A673 (cell line): ENCODE measurements around the gene FNDC5.

ENCODE experiments used
- CTCF ChIP-seq: fragments of 300-800, 200-600 bp; sonication (generic); conservative IDR thresholded peaks from 2 replicates; pipeline ENCODE4 v1.5.1; 2017; ENCODE audit warnings: low read depth, mild to moderate bottlenecking, antibody characterized with exemption, low read length, moderate library complexity, mixed read lengths
- EZH2 ChIP-seq: fragments of 200-600 bp; sonication (generic); IDR thresholded peaks from 2 replicates; pipeline ENCODE4 v1.6.1; 2017; ENCODE audit warnings: borderline replicate concordance, low read depth, mild to moderate bottlenecking, mixed read lengths, antibody characterized with exemption, low read length; ENCODE audit not compliant: poor library complexity, severe bottlenecking

- TF ChIP-seq CTCF (no peak), EZH2 (no peak)
Observed at GRCh38 chr1:32910319-32910718, 39.6 kb upstream of the FNDC5 start.
